ENCODE results near the gene HIVEP1.
"Not testable (repeated sequence)": the region's sequence is repeated elsewhere in the genome, so short reads cannot be mapped to it uniquely, and the experiment has no call there.

HIVEP1 gene

GRCh38 chr6:12152023-12152970, 140.2 kb downstream of the HIVEP1 start:
- DNase-seq (ENCODE audit: low read depth, low spot score), result no peak

- not testable (repeated sequence) for DNase-seq (ENCODE audit: low read depth, low spot score)
These were observed 143.7 kb downstream of the HIVEP1 start for GRCh38 chr6:12155769-12156168.

DNA sequence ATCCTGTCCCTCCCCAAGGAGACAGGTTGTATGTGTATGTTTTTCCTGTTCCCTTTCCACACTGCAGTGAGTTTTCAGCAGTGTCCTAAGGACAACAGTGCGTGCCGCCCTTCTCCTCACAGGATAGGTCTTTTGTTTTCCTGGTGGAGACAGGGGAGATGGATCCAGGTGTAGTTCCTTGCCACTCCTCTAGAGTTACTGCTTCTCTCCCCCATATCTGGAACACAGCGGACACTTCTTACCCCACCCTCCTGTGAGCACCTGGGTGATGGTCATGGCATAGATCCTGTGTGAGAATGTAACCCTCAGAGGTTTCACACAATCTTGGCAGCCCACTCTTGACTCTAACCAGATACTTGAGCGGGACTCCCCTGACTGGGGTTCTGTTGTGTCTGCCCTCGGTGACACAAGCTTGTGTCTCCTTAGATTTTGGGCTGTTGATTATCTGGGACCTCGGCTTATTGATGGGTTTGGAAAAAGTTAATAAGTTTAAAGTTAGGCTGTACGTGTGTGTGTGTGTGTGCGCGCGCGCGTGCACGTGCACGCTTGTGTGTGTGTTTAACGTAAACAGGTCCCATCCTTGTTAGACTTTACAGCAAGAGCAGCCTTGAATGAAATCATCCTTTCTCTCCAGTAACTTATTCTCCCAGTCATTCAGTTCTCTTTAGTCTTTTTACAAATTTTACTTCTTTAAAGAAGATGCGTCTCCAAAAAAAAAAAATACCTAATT, 146.7 kb downstream of the HIVEP1 start:
- no peak for DNase-seq (ENCODE audit: low read depth, low spot score)

DNA sequence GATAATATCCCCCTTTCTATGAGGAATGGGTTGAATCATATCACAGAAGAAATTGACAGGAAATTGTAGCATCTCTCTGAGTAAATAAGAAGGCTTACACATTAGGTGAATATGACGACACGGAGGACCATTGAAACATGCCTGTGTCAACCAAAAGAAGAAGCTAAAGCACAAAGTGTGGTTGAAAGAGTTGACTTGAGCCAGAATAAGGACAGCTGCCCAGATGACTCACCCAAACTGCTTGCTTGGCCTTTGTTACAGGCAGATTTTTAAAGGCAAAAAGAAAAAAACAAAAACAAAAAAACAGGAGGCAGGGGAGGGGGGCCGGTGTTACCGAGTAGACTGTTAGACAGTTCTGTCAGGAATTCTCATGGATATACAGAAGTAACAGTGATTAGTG, 148.2 kb downstream of the HIVEP1 start:
- peak; percentile 73 for DNase-seq (ENCODE audit: low read depth, low spot score)

- DNase-seq (ENCODE audit: low read depth, low spot score), result no peak
These were observed 150.1 kb downstream of the HIVEP1 start for GRCh38 chr6:12162213-12162612.

DNA sequence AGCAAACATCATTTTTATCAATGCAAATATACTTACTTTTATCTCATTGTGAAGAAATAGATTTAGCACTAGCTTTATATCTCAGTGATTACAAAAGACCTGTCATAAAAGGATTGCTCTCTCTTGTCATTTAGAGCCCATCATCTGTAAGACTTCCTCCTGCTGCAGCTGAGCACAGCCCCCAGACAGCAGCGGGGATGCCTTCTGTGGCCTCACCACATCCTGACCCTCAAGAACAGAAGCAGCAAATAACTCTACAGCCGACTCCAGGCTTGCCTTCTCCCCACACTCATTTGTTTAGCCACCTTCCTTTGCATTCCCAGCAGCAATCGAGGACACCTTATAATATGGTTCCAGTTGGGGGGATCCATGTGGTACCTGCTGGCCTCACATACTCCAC, 151.0 kb downstream of the HIVEP1 start:
- no peak for DNase-seq (ENCODE audit: low read depth, low spot score)

GRCh38 chr6:12163744-12164507, 151.8 kb downstream of the HIVEP1 start:
- DNase-seq (ENCODE audit: low read depth, low spot score), result no peak

- no peak for DNase-seq (ENCODE audit: low read depth, low spot score)
These were observed 152.3 kb downstream of the HIVEP1 start for GRCh38 chr6:12164508-12164770.

GRCh38 chr6:12165297-12165696, 153.2 kb downstream of the HIVEP1 start:
- no peak for DNase-seq (ENCODE audit: low read depth, low spot score)

GRCh38 chr6:12165722-12166280, 153.7 kb downstream of the HIVEP1 start:
- DNase-seq (ENCODE audit: low read depth, low spot score), result no peak

- no peak for DNase-seq (ENCODE audit: low read depth, low spot score)
These were observed 157.3 kb downstream of the HIVEP1 start for GRCh38 chr6:12169377-12169776.

- DNase-seq (ENCODE audit: low read depth, low spot score), result no peak
These were observed 158.4 kb downstream of the HIVEP1 start for GRCh38 chr6:12170351-12171092.

DNA sequence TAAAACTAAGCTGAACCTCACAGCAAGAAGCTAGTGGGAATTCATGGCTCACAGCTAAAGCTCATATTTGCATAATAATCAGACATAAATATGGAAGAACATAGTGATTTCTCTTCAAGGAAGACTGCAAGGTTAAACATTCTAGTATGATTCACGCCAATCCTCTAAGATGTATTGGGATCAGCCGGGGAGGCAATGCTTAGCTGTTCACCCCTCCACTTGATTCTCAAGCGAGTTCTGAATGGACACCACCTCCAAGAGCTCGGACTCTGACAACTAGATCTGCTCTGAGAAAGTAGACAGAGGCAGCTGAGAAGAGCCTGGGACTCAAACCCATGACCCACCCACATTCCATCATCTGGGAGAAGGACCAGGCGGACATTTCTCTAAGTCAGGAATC, 159.6 kb downstream of the HIVEP1 start:
- no peak for DNase-seq (ENCODE audit: low read depth, low spot score)

- DNase-seq (ENCODE audit: low read depth, low spot score), result no peak
These were observed 160.5 kb downstream of the HIVEP1 start for GRCh38 chr6:12172572-12172971.

GRCh38 chr6:12173181-12173580, 161.1 kb downstream of the HIVEP1 start:
- no peak for DNase-seq (ENCODE audit: low read depth, low spot score)

- DNase-seq (ENCODE audit: low read depth, low spot score), result peak; percentile 43
These were observed 161.5 kb downstream of the HIVEP1 start for GRCh38 chr6:12173661-12174060.

DNA sequence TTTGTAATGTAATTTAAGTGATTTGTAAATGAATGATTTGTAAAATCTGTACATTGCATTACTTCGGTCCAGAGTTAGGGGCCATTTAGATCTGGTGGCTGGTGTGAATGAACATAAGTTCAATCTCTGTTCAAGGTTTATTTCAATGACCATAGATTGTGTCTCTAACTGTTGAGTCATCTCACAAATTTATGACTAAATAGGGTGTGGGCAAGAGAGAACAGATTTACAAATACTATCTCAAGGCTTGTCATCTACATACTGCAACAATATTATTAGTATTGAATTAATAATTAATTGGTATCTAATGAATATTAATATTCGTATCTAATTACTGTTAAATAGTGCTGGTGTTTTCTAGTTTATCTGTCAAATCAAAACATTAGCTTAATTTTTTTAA, 162.8 kb downstream of the HIVEP1 start:
- no peak for DNase-seq (ENCODE audit: low read depth, low spot score)

DNA sequence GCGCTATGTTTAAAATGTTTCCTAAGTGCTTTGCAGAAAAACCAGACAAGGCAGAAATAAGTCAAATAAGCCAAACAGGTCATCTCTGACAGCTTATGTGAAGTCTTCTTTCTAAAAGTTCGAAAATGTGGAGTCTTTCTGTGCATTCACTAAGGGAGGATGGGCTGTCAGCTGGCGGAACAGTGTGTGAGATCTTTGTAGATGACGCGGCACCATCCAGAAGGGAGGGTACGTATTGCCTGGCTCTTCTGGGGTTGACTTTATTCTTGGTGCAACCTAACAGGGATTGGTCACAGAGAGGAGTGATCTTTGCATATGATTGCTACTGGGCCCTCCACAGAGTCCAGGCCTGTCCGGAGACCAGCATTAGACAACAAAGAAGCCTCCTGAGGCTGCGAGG, 163.5 kb downstream of the HIVEP1 start:
- DNase-seq (ENCODE audit: low read depth, low spot score), result no peak

DNA sequence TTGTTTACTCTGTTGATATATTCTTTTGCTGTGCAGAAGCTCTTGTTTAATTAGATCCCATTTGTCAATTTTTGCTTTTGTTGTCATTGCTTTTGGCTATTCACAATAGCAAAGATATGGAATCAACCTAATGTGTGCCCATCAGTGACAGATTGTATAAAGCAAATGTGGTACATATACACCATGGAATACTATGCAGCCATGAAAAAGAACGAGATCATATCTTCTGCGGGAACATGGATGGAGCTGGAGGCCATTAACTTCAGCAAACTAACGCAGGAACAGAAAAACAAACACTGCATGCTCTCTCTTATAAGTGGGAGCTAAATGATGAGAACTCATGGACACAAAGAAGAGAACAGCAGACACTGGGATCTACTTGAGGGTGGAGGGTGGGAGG, 164.7 kb downstream of the HIVEP1 start:
- not testable (repeated sequence) for DNase-seq (ENCODE audit: low read depth, low spot score)

DNA sequence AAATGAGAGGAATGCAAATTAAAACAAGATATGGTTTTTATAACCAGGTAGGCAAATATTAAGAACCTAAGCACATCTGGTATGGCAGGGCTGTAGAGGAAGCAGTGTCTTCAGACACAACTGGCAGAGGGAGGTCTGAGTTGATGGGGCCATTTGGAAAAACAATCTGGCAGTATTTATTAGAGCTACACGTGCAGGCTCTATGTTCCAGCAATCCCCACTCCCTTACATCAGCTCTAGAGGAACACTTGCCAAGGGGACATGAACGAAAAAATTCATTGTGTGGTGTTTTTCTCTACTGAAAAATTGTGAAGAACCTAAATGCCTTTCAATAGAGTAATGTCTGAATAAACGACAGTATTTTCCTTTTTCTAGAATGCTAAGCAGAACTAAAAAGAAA, 166.4 kb downstream of the HIVEP1 start:
- no peak for DNase-seq (ENCODE audit: low read depth, low spot score)

DNA sequence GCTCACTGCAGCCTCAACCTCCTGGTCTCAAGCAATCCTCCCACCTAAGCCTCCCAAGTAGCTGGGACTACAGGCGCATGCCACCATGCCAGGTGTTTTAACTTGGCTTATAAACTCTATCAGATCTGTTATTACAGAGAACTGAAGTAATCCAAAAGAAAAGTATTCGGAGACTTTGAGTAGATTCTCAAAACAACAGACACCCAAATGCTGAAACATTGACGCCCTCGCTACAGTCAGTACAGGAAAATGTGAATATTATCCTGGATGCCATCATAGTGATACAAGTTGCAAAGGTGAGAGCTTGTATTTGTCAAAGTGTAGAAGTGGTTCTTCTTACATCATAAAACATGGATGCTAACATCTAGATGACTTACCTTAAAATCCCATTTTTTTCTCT, 169.4 kb downstream of the HIVEP1 start:
- no peak for DNase-seq (ENCODE audit: low read depth, low spot score)
